ENCODE data around the gene SMARCD3.

DNA sequence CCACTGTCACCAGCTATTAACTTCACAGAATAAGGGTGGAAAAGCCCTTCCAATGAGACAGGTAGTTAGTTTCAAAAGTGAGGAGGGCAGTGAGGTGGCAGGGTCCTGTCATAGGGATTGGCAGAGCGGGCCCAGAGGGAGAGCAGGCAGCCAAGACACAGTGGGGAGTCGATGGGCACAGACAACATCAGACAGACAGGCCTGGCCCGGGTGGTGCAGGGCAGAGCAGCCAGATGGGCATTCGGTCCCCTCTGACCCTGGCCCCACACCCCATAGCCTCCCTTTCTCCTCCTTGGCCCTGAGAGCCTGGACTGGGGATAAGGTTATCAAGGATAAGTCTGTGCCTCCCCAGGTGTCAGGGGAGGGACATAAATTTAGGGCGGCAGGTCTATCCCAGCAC, 31.4 kb upstream of the SMARCD3 start:
- TF ChIP-seq ZNF274 (IDR thresholded peaks at IDR 0.05; ENCODE audit: borderline replicate concordance, extremely low read depth, low read length) = no peak
- no peak for TF ChIP-seq RAD21 (IDR thresholded peaks at IDR 0.05 in 1 of 2, conservative IDR thresholded peaks at IDR 0.05 in 1 of 2; ENCODE audit: low read depth in 2 of 2, low read length in 2 of 2)
- TF ChIP-seq SP2 (IDR thresholded peaks at IDR 0.05; ENCODE audit: low read length) = no peak
- TF ChIP-seq JUND (IDR thresholded peaks at IDR 0.05; ENCODE audit: low read length) = no peak
- TF ChIP-seq, protein P1, sequence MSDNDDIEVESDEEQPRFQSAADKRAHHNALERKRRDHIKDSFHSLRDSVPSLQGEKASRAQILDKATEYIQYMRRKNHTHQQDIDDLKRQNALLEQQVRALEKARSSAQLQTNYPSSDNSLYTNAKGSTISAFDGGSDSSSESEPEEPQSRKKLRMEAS (IDR thresholded peaks at IDR 0.05) = no peak
- no peak for TF ChIP-seq SIN3A (conservative IDR thresholded peaks at IDR 0.05 in 1 of 2, IDR thresholded peaks at IDR 0.05 in 1 of 2; ENCODE audit: low read depth in 1 of 2, low read length in 2 of 2)

All from H1 (cell line).